Midbrain (tissue), 1 donor: ENCODE results near the gene PCDH10.

Experiments
- DNase-seq: peaks from one replicate; lab custom pipeline; 2025; lab: John Stamatoyannopoulos, UW

Gene PCDH10

GRCh38 chr4:133148690-133149363 lies at the start of gene PCDH10:
TSS of gene PCDH10 (plus strand) at chr4:133149294. CDS start at chr4:133150141, 847 bp downstream.
- DNase-seq: peak; percentile 99

- DNase-seq: no peak
These were observed 47.1 kb upstream of the PCDH10 start for GRCh38 chr4:133102043-133102442.

- DNase-seq: no peak
These were observed 46.3 kb upstream of the PCDH10 start for GRCh38 chr4:133102612-133103409.

- no peak for DNase-seq
These were observed 36.5 kb upstream of the PCDH10 start for GRCh38 chr4:133112641-133113040.

GRCh38 chr4:133124746-133125145 lies 24.3 kb upstream of the PCDH10 start:
- DNase-seq: no peak

- DNase-seq: no peak
These were observed 21.6 kb upstream of the PCDH10 start for GRCh38 chr4:133127500-133127899.

GRCh38 chr4:133129237-133129636 lies 19.9 kb upstream of the PCDH10 start:
- DNase-seq: no peak

GRCh38 chr4:133130171-133130570 lies 18.9 kb upstream of the PCDH10 start:
- DNase-seq: no peak

GRCh38 chr4:133131829-133132460 lies 17.1 kb upstream of the PCDH10 start:
- no peak for DNase-seq

GRCh38 chr4:133136833-133137232 lies 12.3 kb upstream of the PCDH10 start:
- no peak for DNase-seq

- DNase-seq: no peak
These were observed 11.5 kb upstream of the PCDH10 start for GRCh38 chr4:133137571-133137970.

GRCh38 chr4:133143775-133144430 lies 5.2 kb upstream of the PCDH10 start:
- DNase-seq: no peak

GRCh38 chr4:133145241-133145640 lies 3.9 kb upstream of the PCDH10 start:
- DNase-seq: no peak

- peak; percentile 60 for DNase-seq
These were observed 3.1 kb upstream of the PCDH10 start for GRCh38 chr4:133145758-133146573.

GRCh38 chr4:133146574-133147241 lies 2.4 kb upstream of the PCDH10 start:
- peak; percentile 83 for DNase-seq

GRCh38 chr4:133147286-133147821 lies 1.7 kb upstream of the PCDH10 start:
- DNase-seq: peak; percentile 79

- DNase-seq: peak; percentile 74
These were observed 989 bp upstream of the PCDH10 start for GRCh38 chr4:133147921-133148689.

GRCh38 chr4:133149364-133149695 lies 236 bp downstream of the PCDH10 start:
- DNase-seq: no peak

GRCh38 chr4:133149932-133150471 lies 908 bp downstream of the PCDH10 start:
- DNase-seq: no peak
